ENCODE results near the gene NRL.

- TF ChIP-seq CTCF (conservative IDR thresholded peaks at IDR 0.05; ENCODE audit: low read length) (no peak), EZH2phosphoT487 (IDR thresholded peaks at IDR 0.05; ENCODE audit: borderline replicate concordance) (no peak)
Observed at GRCh38 chr14:24064856-24065255, 49.9 kb downstream of the NRL start.
